ENCODE data around the gene ARHGAP32. TPM values are rescaled to one million over a fixed set of nuclear protein-coding genes. Genes with fewer than 3 reads are reported as not detected.

Gene ARHGAP32
- 17.6 and 22.9 TPM in 2 replicates for total RNA-seq

GRCh38 chr11:129192150-129192549 is at the start of gene ARHGAP32:
TSS of gene ARHGAP32 (minus strand) at chr11:129192325. CDS start at chr11:129192198, 127 bp downstream.

GRCh38 chr11:128942817-128943427 is 249.2 kb downstream of the ARHGAP32 start, which contains the start of gene TP53AIP1:
TSS of gene TP53AIP1 (minus strand) at chr11:128942871. CDS start at chr11:128937818, 5,053 bp downstream.

Small RNAs within 50 kb of the gene (small RNA-seq; reads per million reads assigned to genes)
- gene RF00019: not detected
- not detected for gene RNU6-874P
- not detected for gene RNU6-876P

Other genes with a start within 250 kb of the ARHGAP32 start
- 0.12 and 0.16 TPM in 2 replicates for gene TP53AIP1, start 249.5 kb downstream of the ARHGAP32 start, total RNA-seq
- gene BARX2, start 183.5 kb upstream of the ARHGAP32 start, total RNA-seq: not detected in 2 replicates